HEK293 (cell line): ENCODE measurements around the gene ZNF648.
A peak's percentile ranks its signal among the peaks of the same experiment; 100 is the strongest.

ENCODE experiments used
- CTCF ChIA-PET: fragments of 350-600 bp; formaldehyde crosslinking; extraction: SDS; loops from one replicate; lab custom pipeline; 2021; ENCODE audit warnings: antibody characterized with exemption; lab: Yijun Ruan, JAX
- POLR2A ChIA-PET: fragments of 300-600 bp; formaldehyde crosslinking; extraction: SDS; loops from one replicate; lab custom pipeline; 2020; ENCODE audit warnings: antibody characterized with exemption, inconsistent platforms; lab: Yijun Ruan, JAX
- H3K27ac ChIP-seq: fragments of 200-500 bp; sonication (Bioruptor generic); 2 replicates; pipeline ENCODE4 v1.5.1; 2014; ENCODE audit warnings: low read depth, low read length, control low read depth, inconsistent platforms; ENCODE audit errors: extremely low read depth
- H3K36me3 ChIP-seq, 2 experiments: fragments of 200-500 bp in 1 of 2; sonication (Bioruptor generic) in 1 of 2; 1 replicate in 1 of 2; 2 replicates in 1 of 2; pipeline ENCODE4 v1.5.1; 2014 to 2017; ENCODE audit warnings: inconsistent platforms in 2 of 2, low read length in 2 of 2; ENCODE audit not compliant: control insufficient read depth in 2 of 2, insufficient read depth in 1 of 2
- H3K4me1 ChIP-seq: fragments of 200-500 bp; sonication (Bioruptor generic); 2 replicates; pipeline ENCODE4 v1.5.1; 2014; ENCODE audit warnings: mild to moderate bottlenecking, low read length, inconsistent platforms; ENCODE audit not compliant: control insufficient read depth, insufficient read depth
- H3K4me3 ChIP-seq: 2 replicates; pipeline ENCODE4 v1.5.1; 2011; ENCODE audit warnings: low read depth, mild to moderate bottlenecking, control low read depth, low read length, moderate library complexity
- H3K9me3 ChIP-seq: fragments of 200-500 bp; sonication (Bioruptor generic); 2 replicates; pipeline ENCODE4 v1.5.1; 2014; ENCODE audit warnings: low read depth, low read length, inconsistent platforms; ENCODE audit not compliant: control insufficient read depth, insufficient read depth
- GLIS2 ChIP-seq: fragments of 450-650 bp; formaldehyde crosslinking; IDR thresholded peaks from 2 replicates; pipeline ENCODE4 v1.5.1; 2016; ENCODE audit warnings: missing biosample characterization, missing genetic modification characterization
- KLF10 ChIP-seq: fragments of 450-650 bp; IDR thresholded peaks from 2 replicates; pipeline ENCODE4 v1.5.1; 2018; ENCODE audit warnings: missing biosample characterization, mild to moderate bottlenecking, missing genetic modification characterization
- OVOL3 ChIP-seq: fragments of 450-650 bp; formaldehyde crosslinking; IDR thresholded peaks from 2 replicates; pipeline ENCODE4 v1.5.1; 2016; ENCODE audit warnings: missing biosample characterization, missing genetic modification characterization
- PATZ1 ChIP-seq: fragments of 450-650 bp; formaldehyde crosslinking; IDR thresholded peaks from 2 replicates; pipeline ENCODE4 v1.5.1; 2016; ENCODE audit warnings: missing biosample characterization, missing genetic modification characterization
- REPIN1 ChIP-seq: fragments of 450-650 bp; formaldehyde crosslinking; IDR thresholded peaks from 2 replicates; pipeline ENCODE4 v1.5.1; 2017; ENCODE audit warnings: missing biosample characterization, missing genetic modification characterization, low read depth
- SCRT1 ChIP-seq: fragments of 450-650 bp; formaldehyde crosslinking; IDR thresholded peaks from 2 replicates; pipeline ENCODE4 v1.5.1; 2016; ENCODE audit warnings: missing biosample characterization, missing genetic modification characterization, borderline replicate concordance
- ZNF138 ChIP-seq: fragments of 450-650 bp; formaldehyde crosslinking; IDR thresholded peaks from 2 replicates; pipeline ENCODE4 v1.5.1; 2016; ENCODE audit warnings: missing biosample characterization, missing genetic modification characterization, borderline replicate concordance
- ZNF155 ChIP-seq: fragments of 450-650 bp; formaldehyde crosslinking; IDR thresholded peaks from 2 replicates; pipeline ENCODE4 v1.5.1; 2016; ENCODE audit warnings: missing biosample characterization, missing genetic modification characterization
- ZNF175 ChIP-seq: fragments of 450-650 bp; formaldehyde crosslinking; IDR thresholded peaks from 2 replicates; pipeline ENCODE4 v1.5.1; 2016; ENCODE audit warnings: missing biosample characterization, missing genetic modification characterization
- ZNF248 ChIP-seq: fragments of 450-650 bp; formaldehyde crosslinking; IDR thresholded peaks from 2 replicates; pipeline ENCODE4 v1.5.1; 2017; ENCODE audit warnings: missing biosample characterization, missing genetic modification characterization
- ZNF302 ChIP-seq: fragments of 450-650 bp; formaldehyde crosslinking; IDR thresholded peaks from 2 replicates; pipeline ENCODE4 v1.5.1; 2016; ENCODE audit warnings: missing biosample characterization, missing genetic modification characterization, low read depth
- ZNF311 ChIP-seq: fragments of 450-650 bp; formaldehyde crosslinking; IDR thresholded peaks from 2 replicates; pipeline ENCODE4 v1.5.1; 2017; ENCODE audit warnings: missing biosample characterization, missing genetic modification characterization, borderline replicate concordance
- ZNF335 ChIP-seq: fragments of 450-650 bp; formaldehyde crosslinking; conservative IDR thresholded peaks from 2 replicates; pipeline ENCODE4 v1.5.1; 2016; ENCODE audit warnings: missing biosample characterization, missing genetic modification characterization
- ZNF341 ChIP-seq: fragments of 450-650 bp; formaldehyde crosslinking; IDR thresholded peaks from 2 replicates; pipeline ENCODE4; 2016; ENCODE audit warnings: low read depth, missing biosample characterization, missing genetic modification characterization
- ZNF585B ChIP-seq: fragments of 450-650 bp; formaldehyde crosslinking; IDR thresholded peaks from 2 replicates; pipeline ENCODE4 v1.5.1; 2016; ENCODE audit warnings: missing biosample characterization, missing genetic modification characterization
- ZNF621 ChIP-seq: fragments of 450-650 bp; formaldehyde crosslinking; IDR thresholded peaks from 2 replicates; pipeline ENCODE4 v1.5.1; 2017; ENCODE audit warnings: missing biosample characterization, missing genetic modification characterization
- ZNF639 ChIP-seq: fragments of 450-650 bp; formaldehyde crosslinking; IDR thresholded peaks from 2 replicates; pipeline ENCODE4 v1.5.1; 2016; ENCODE audit warnings: missing biosample characterization, missing genetic modification characterization
- ZNF654 ChIP-seq: fragments of 450-650 bp; formaldehyde crosslinking; IDR thresholded peaks from 2 replicates; pipeline ENCODE4 v1.5.1; 2016; ENCODE audit warnings: low read depth, missing biosample characterization, missing genetic modification characterization
- ZNF658 ChIP-seq: fragments of 450-650 bp; formaldehyde crosslinking; IDR thresholded peaks from 2 replicates; pipeline ENCODE4; 2016; ENCODE audit warnings: missing biosample characterization, missing genetic modification characterization
- ZNF747 ChIP-seq: fragments of 450-650 bp; formaldehyde crosslinking; IDR thresholded peaks from 2 replicates; pipeline ENCODE4 v1.5.1; 2016; ENCODE audit warnings: missing biosample characterization, missing genetic modification characterization
- ZNF792 ChIP-seq: fragments of 450-650 bp; formaldehyde crosslinking; IDR thresholded peaks from 2 replicates; pipeline ENCODE4 v1.5.1; 2016; ENCODE audit warnings: missing biosample characterization, missing genetic modification characterization
- ZNF837 ChIP-seq: fragments of 450-650 bp; formaldehyde crosslinking; IDR thresholded peaks from 2 replicates; pipeline ENCODE4 v1.5.1; 2016; ENCODE audit warnings: missing biosample characterization, missing genetic modification characterization
- ZXDB ChIP-seq: fragments of 450-650 bp; formaldehyde crosslinking; IDR thresholded peaks from 2 replicates; pipeline ENCODE4 v1.5.1; 2016; ENCODE audit warnings: missing biosample characterization, missing genetic modification characterization
- TF ChIP-seq, protein P1 (sequence below): fragments of 450-650 bp; formaldehyde crosslinking; IDR thresholded peaks from 2 replicates; pipeline ENCODE4 v1.5.1; 2016; ENCODE audit warnings: missing biosample characterization, missing genetic modification characterization
- TF ChIP-seq, protein P2 (sequence below): fragments of 450-650 bp; formaldehyde crosslinking; IDR thresholded peaks from 2 replicates; pipeline ENCODE4 v1.5.1; 2016; ENCODE audit warnings: missing biosample characterization, missing genetic modification characterization
- TF ChIP-seq, protein P3 (sequence below): fragments of 450-650 bp; formaldehyde crosslinking; optimal IDR thresholded peaks from 2 replicates; pipeline ENCODE3; 2016; ENCODE audit warnings: missing biosample characterization, mild to moderate bottlenecking, missing genetic modification characterization

ZNF648 gene

DNA sequence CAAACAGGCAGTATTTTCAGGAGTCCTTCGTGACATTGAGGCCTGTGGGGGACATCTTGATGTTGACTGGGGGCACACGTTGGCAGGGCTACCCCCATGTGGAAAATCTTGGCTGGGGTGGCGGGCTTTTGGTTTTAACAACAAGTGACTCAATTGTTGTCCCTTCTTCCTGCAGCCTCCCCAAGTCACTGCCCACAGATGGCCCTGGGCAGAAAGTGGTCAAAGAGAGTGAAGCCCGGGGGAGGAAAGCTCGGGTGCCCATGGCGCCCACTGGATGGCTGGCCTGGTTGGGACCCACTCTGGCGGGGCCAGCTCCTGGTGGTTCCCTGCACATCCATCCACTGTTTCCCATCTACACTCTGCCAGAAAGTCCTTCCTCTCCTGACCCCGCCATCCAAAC, 24.6 kb upstream of the ZNF648 start (continued):
- TF ChIP-seq ZXDB (no peak), ZNF155 (no peak), ZNF837 (no peak), ZNF311 (tag by site-specific recombination) (no peak), OVOL3 (tag by site-specific recombination) (no peak), ZNF302 (no peak), ZNF248 (tag by site-specific recombination) (no peak), ZNF175 (tag by site-specific recombination) (no peak), ZNF658 (tag by site-specific recombination) (no peak), REPIN1 (tag by site-specific recombination) (no peak)

DNA sequence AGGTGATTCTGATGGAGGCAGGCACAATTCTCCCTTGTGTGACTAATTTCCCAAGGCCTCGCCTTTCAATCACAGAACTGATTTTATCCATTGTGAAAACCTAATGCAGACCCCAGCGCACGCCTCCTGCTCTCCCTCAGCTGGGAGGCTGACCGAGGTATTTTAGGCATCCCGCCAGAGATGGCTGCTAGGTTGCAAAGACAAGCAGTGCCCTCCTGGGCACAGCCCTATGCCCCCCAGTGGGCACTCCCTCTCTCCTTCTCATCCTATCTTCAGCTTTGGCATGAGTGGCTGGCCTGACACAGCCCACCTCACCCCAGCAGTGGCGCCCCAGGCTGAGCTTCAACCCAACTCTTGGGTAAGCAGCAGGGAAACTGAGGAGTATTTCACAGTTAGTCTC, 24.2 kb upstream of the ZNF648 start:
- CTCF ChIA-PET: interaction anchor here (0.7 to 4.9 kb wide), 21 partner anchors 9 to 701 kb away, joined by 3 to 80 read pairs (median 7); partner anchors contain the start of gene GLUL
- Histone ChIP-seq H3K9me3 (no peaks in the 10 kb centered on the region), H3K4me1 (no peaks in the 10 kb centered on the region), H3K4me3 (no peak overlapping the region)
- TF ChIP-seq ZNF138 (no peak), PATZ1 (tag by site-specific recombination) (no peak), SCRT1 (no peak)
- TF ChIP-seq, all 188 proteins: peak for 0
- Histone ChIP-seq H3K27ac (no peak overlapping the region), H3K36me3 (no peaks in the 10 kb centered on the region)
- POLR2A ChIA-PET: interaction anchor here (1.0 kb wide), 1 partner anchor 306 kb away, joined by 3 read pairs; the partner anchor contains the start of gene GLUL

GRCh38 chr1:182084487-182085316, 23.2 kb upstream of the ZNF648 start:
- CTCF ChIA-PET: interaction anchor here (0.5 to 4.9 kb wide), 44 partner anchors 9 to 1515 kb away, joined by 3 to 80 read pairs (median 4); partner anchors contain the start of genes GLUL and RGS16
- H3K36me3 ChIP-seq: no peaks in the 10 kb centered on the region
- no peaks in the 10 kb centered on the region for H3K4me1 ChIP-seq
- H3K27ac ChIP-seq: no peak overlapping the region
- no peak overlapping the region for H3K4me3 ChIP-seq
- H3K9me3 ChIP-seq: no peaks in the 10 kb centered on the region
- POLR2A ChIA-PET: interaction anchor here (1.0 kb wide), 3 partner anchors 58 to 311 kb away, joined by 3 to 7 read pairs (median 6); partner anchors contain the start of gene GLUL
- TF ChIP-seq ZNF585B (tag by site-specific recombination) (no peak), ZNF302 (no peak), GLIS2 (tag by site-specific recombination) (peak; percentile 34; the same call in 1 of the 2 replicates), ZNF639 (tag by site-specific recombination) (no peak), ZNF621 (no peak), KLF10 (no peak), ZNF792 (tag by site-specific recombination) (no peak), ZNF747 (tag by site-specific recombination) (no peak), ZNF335 (tag by site-specific recombination) (peak; percentile 68; the same call in 1 of the 2 replicates), ZNF341 (tag by site-specific recombination) (no peak), ZNF654 (tag by site-specific recombination) (peak; percentile 92), ZNF311 (tag by site-specific recombination) (no peak)
- TF ChIP-seq, protein P1, sequence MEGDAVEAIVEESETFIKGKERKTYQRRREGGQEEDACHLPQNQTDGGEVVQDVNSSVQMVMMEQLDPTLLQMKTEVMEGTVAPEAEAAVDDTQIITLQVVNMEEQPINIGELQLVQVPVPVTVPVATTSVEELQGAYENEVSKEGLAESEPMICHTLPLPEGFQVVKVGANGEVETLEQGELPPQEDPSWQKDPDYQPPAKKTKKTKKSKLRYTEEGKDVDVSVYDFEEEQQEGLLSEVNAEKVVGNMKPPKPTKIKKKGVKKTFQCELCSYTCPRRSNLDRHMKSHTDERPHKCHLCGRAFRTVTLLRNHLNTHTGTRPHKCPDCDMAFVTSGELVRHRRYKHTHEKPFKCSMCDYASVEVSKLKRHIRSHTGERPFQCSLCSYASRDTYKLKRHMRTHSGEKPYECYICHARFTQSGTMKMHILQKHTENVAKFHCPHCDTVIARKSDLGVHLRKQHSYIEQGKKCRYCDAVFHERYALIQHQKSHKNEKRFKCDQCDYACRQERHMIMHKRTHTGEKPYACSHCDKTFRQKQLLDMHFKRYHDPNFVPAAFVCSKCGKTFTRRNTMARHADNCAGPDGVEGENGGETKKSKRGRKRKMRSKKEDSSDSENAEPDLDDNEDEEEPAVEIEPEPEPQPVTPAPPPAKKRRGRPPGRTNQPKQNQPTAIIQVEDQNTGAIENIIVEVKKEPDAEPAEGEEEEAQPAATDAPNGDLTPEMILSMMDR (tag by site-specific recombination): peak; percentile 68; the same call in 1 of the 2 replicates
- TF ChIP-seq, protein P2, sequence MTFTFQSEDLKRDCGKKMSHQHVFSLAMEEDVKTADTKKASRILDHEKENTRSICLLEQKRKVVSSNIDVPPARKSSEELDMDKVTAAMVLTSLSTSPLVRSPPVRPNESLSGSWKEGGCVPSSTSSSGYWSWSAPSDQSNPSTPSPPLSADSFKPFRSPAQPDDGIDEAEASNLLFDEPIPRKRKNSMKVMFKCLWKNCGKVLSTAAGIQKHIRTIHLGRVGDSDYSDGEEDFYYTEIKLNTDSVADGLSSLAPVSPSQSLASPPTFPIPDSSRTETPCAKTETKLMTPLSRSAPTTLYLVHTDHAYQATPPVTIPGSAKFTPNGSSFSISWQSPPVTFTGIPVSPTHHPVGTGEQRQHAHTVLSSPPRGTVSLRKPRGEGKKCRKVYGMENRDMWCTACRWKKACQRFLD (tag by site-specific recombination): no peak
- TF ChIP-seq, protein P3, sequence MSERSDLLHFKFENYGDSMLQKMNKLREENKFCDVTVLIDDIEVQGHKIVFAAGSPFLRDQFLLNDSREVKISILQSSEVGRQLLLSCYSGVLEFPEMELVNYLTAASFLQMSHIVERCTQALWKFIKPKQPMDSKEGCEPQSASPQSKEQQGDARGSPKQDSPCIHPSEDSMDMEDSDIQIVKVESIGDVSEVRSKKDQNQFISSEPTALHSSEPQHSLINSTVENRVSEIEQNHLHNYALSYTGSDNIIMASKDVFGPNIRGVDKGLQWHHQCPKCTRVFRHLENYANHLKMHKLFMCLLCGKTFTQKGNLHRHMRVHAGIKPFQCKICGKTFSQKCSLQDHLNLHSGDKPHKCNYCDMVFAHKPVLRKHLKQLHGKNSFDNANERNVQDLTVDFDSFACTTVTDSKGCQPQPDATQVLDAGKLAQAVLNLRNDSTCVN: no peak
